SK-N-SH (cell line): ENCODE results near the gene CDC42BPG. TPM values are rescaled to one million over a fixed set of nuclear protein-coding genes. Genes with fewer than 3 reads are reported as not detected.
A peak's percentile ranks its signal among the peaks of the same experiment; 100 is the strongest.

ENCODE experiments used
- CTCF ChIA-PET: fragments of 300-600, 350-600 bp; formaldehyde crosslinking; extraction: SDS; loops from one replicate; lab custom pipeline; 2021; lab: Yijun Ruan, JAX
- POLR2A ChIA-PET: fragments of 350-600 bp; sonication (Branson Sonifier 250); formaldehyde crosslinking; extraction: SDS; loops from one replicate; lab custom pipeline; 2020; ENCODE audit warnings: antibody characterized with exemption, inconsistent platforms; lab: Yijun Ruan, JAX
- DNase-seq: peaks from one replicate; pipeline ENCODE4 v3.0.0; 2012
- H2AFZ ChIP-seq: fragments of 200-600 bp; sonication (generic); 2 replicates; pipeline ENCODE4 v1.8.1; 2016; ENCODE audit warnings: antibody characterized with exemption, mild to moderate bottlenecking, low read depth
- H3F3A ChIP-seq: fragments of 200-600 bp; sonication (generic); replicated peaks from 2 replicates; pipeline ENCODE3; 2016; ENCODE audit warnings: antibody characterized with exemption, mild to moderate bottlenecking; ENCODE audit not compliant: insufficient read depth
- H3K27ac ChIP-seq, 2 experiments: fragments of 200-500 bp in 1 of 2; fragments of 200-600 bp in 1 of 2; sonication (Bioruptor generic) in 1 of 2; sonication (generic), shearing (Covaris generic) in 1 of 2; 2 replicates each; pipeline versions ENCODE4 v1.5.1 to v1.6.1; 2014 to 2016; ENCODE audit warnings: low read depth in 2 of 2, inconsistent platforms in 1 of 2, low read length in 1 of 2, mild to moderate bottlenecking in 1 of 2, mixed read lengths in 1 of 2
- H3K27me3 ChIP-seq: fragments of 200-600 bp; sonication (generic), shearing (Covaris generic); 2 replicates; pipeline ENCODE4 v1.6.1; 2016; ENCODE audit warnings: mixed run types; ENCODE audit not compliant: insufficient read depth
- H3K36me3 ChIP-seq, 2 experiments: fragments of 200-500 bp in 1 of 2; fragments of 200-600 bp in 1 of 2; sonication (Bioruptor generic) in 1 of 2; sonication (generic) in 1 of 2; replicated peaks in 1 of 2; 2 replicates each; pipeline versions ENCODE3 to v1.5.1; 2014 to 2016; ENCODE audit warnings: low read length in 1 of 2, mild to moderate bottlenecking in 1 of 2; ENCODE audit not compliant: insufficient read depth in 2 of 2, control insufficient read depth in 1 of 2
- H3K4me1 ChIP-seq, 2 experiments: fragments of 200-500 bp in 1 of 2; fragments of 200-600 bp in 1 of 2; sonication (Bioruptor generic) in 1 of 2; sonication (generic), shearing (Covaris generic) in 1 of 2; 2 replicates each; pipeline versions ENCODE4 v1.5.1 to v1.6.1; 2014 to 2016; ENCODE audit warnings: low read depth in 1 of 2, low read length in 1 of 2, mixed run types in 1 of 2; ENCODE audit not compliant: insufficient read depth in 2 of 2, control insufficient read depth in 1 of 2
- H3K4me2 ChIP-seq: fragments of 200-600 bp; sonication (generic), shearing (Covaris generic); 2 replicates; pipeline ENCODE4 v1.6.1; 2017; ENCODE audit warnings: mixed run types
- H3K4me3 ChIP-seq, 2 experiments: fragments of 200-500 bp in 1 of 2; fragments of 200-600 bp in 1 of 2; sonication (Bioruptor generic) in 1 of 2; sonication (generic), shearing (Covaris generic) in 1 of 2; 2 replicates each; pipeline versions ENCODE4 v1.5.1 to v1.8.1; 2014 to 2016; ENCODE audit warnings: low read depth in 2 of 2, inconsistent platforms in 1 of 2, low read length in 1 of 2, mild to moderate bottlenecking in 1 of 2, mixed read lengths in 1 of 2, moderate library complexity in 1 of 2
- H3K79me2 ChIP-seq: fragments of 200-600 bp; sonication (generic); 2 replicates; pipeline ENCODE4 v1.8.1; 2017; ENCODE audit warnings: mild to moderate bottlenecking; ENCODE audit not compliant: insufficient read depth
- H3K9ac ChIP-seq: fragments of 200-600 bp; sonication (generic); 2 replicates; pipeline ENCODE4 v1.6.1; 2017; ENCODE audit warnings: mixed run types
- H3K9me2 ChIP-seq: fragments of 200-600 bp; sonication (generic); 2 replicates; pipeline ENCODE4 v1.6.1; 2017; ENCODE audit warnings: mixed run types
- H3K9me3 ChIP-seq: fragments of 200-600 bp; sonication (generic); 2 replicates; pipeline ENCODE4 v1.6.1; 2017; ENCODE audit warnings: mixed run types, mild to moderate bottlenecking, moderate library complexity
- H4K20me1 ChIP-seq: fragments of 200-600 bp; sonication (generic); 2 replicates; pipeline ENCODE4 v1.6.1; 2017; ENCODE audit warnings: mild to moderate bottlenecking, mixed run types; ENCODE audit not compliant: insufficient read depth
- CHD2 ChIP-seq: fragments of 150-350 bp; IDR thresholded peaks from 2 replicates; pipeline ENCODE4 v1.6.1; 2018; ENCODE audit warnings: low read length; ENCODE audit not compliant: partially characterized antibody
- ELF1 ChIP-seq: IDR thresholded peaks from 2 replicates; pipeline ENCODE4 v1.4.0; 2012
- FOSL2 ChIP-seq: IDR thresholded peaks from 2 replicates; pipeline ENCODE4 v1.4.0; 2012; ENCODE audit warnings: low read depth, mild to moderate bottlenecking, moderate library complexity, borderline replicate concordance
- FOXJ3 ChIP-seq: sonication (generic); formaldehyde crosslinking; IDR thresholded peaks from 2 replicates; pipeline ENCODE4 v1.5.1; 2020; ENCODE audit warnings: mild to moderate bottlenecking, missing genetic modification reagents
- FOXM1 ChIP-seq: IDR thresholded peaks from 2 replicates; pipeline ENCODE4 v1.4.0; 2012; ENCODE audit warnings: low read depth, mild to moderate bottlenecking
- GATA2 ChIP-seq: sonication (generic); formaldehyde crosslinking; IDR thresholded peaks from 2 replicates; pipeline ENCODE4 v1.5.0; 2020; ENCODE audit warnings: mild to moderate bottlenecking, missing genetic modification reagents
- JUND ChIP-seq: IDR thresholded peaks from 2 replicates; pipeline ENCODE4 v1.4.0; 2012
- MAX ChIP-seq: IDR thresholded peaks from 2 replicates; pipeline ENCODE4 v1.4.0; 2012; ENCODE audit warnings: low read depth
- NFIC ChIP-seq: IDR thresholded peaks from 2 replicates; pipeline ENCODE4 v1.4.0; 2012; ENCODE audit warnings: borderline replicate concordance
- NRF1 ChIP-seq: IDR thresholded peaks from 2 replicates; pipeline ENCODE4 v1.6.1; 2012; ENCODE audit warnings: low read depth, mild to moderate bottlenecking, low read length
- PBX3 ChIP-seq: IDR thresholded peaks from 2 replicates; pipeline ENCODE4; 2012
- POLR2AphosphoS5 ChIP-seq: IDR thresholded peaks from 2 replicates; pipeline ENCODE4 v1.6.1; 2012; ENCODE audit warnings: low read depth, low read length
- RCOR1 ChIP-seq: fragments of 150-350 bp; IDR thresholded peaks from 2 replicates; pipeline ENCODE4 v1.6.1; 2017; ENCODE audit warnings: antibody characterized with exemption, low read length
- REST ChIP-seq: IDR thresholded peaks from 2 replicates; pipeline ENCODE4 v1.6.1; 2012; ENCODE audit warnings: mild to moderate bottlenecking, low read depth, low read length, moderate library complexity
- SMC3 ChIP-seq: IDR thresholded peaks from 2 replicates; pipeline ENCODE4 v1.6.1; 2012; ENCODE audit warnings: low read depth, low read length, improper control_type of control experiment
- TEAD4 ChIP-seq: IDR thresholded peaks from 2 replicates; pipeline ENCODE4 v1.4.0; 2012; ENCODE audit warnings: mild to moderate bottlenecking, borderline replicate concordance; ENCODE audit not compliant: insufficient read depth
- WGBS: methylation state at CpG from one replicate; pipeline ENCODE4 v1.1.6; 2017; ENCODE audit warnings: low lambda C conversion rate; 5-methylcytosine and 5-hydroxymethylcytosine counted together
- polyA plus RNA-seq, 3 experiments: library from polyadenylated mRNA; depleted of rRNA; stranded (reverse); fragments of >200 nt; gene quantifications; 2 replicates each; pipeline ENCODE4 v1.2.3, GENCODE V29; 2012

CDC42BPG gene
- polyA plus RNA-seq, 1 of the 3 experiments (the other 2 are of a cell fraction): 0.33 TPM

GRCh38 chr11:64887234-64887756, 42.8 kb upstream of the CDC42BPG start:
- Histone ChIP-seq H3K27ac (peak overlapping the region in 1 of 2 experiments; percentile 31; a peak in 1 of 4 replicates), H3K27me3 (no peaks in the 10 kb centered on the region), H3K4me3 (no peak overlapping the region), H2AFZ (peak overlapping the region; percentile 100), H4K20me1 (no peaks in the 10 kb centered on the region), H3K9ac (no peak overlapping the region), H3K9me3 (no peaks in the 10 kb centered on the region), H3K79me2 (no peaks in the 10 kb centered on the region), H3K9me2 (no peaks in the 10 kb centered on the region), H3K4me2 (no peak overlapping the region), H3K4me1 (peaks cover 0 to 12% of the 10 kb centered on the region in 2 experiments; a peak in 1 of 4 replicates), H3K36me3 (no peaks in the 10 kb centered on the region), H3F3A (peaks cover 5% of the 10 kb centered on the region)
- DNase-seq: no peak
- CTCF ChIA-PET: interaction anchor here (0.8 to 26.7 kb wide), 19 partner anchors 10 to 501 kb away, joined by 3 to 530 read pairs (median 4); partner anchors contain the start of genes CDC42BPG and EHD1
- 85% methylated on average over 8 of the region's 8 CpGs for WGBS
- TF ChIP-seq FOXJ3: no peak
- TF ChIP-seq RCOR1: no peak
- no peak for TF ChIP-seq FOXM1
- no peak for TF ChIP-seq TEAD4
- no peak for TF ChIP-seq NFIC
- TF ChIP-seq NRF1: no peak
- no peak for TF ChIP-seq CHD2
- no peak for TF ChIP-seq SMC3
- no peak for TF ChIP-seq GATA2
- no peak for TF ChIP-seq PBX3
- POLR2A ChIA-PET: no interaction called here

- no peak for TF ChIP-seq FOSL2
- no peak for TF ChIP-seq RCOR1
- TF ChIP-seq ELF1: no peak
- TF ChIP-seq GATA2: no peak
- TF ChIP-seq FOXJ3: no peak
- TF ChIP-seq FOXM1: no peak
- TF ChIP-seq REST: no peak
- no peak for TF ChIP-seq JUND
- no peak for TF ChIP-seq MAX
- TF ChIP-seq TEAD4: no peak
- no peak for TF ChIP-seq POLR2AphosphoS5
- no peak for TF ChIP-seq SMC3
- ChIA-PET CTCF (interaction anchor here (0.9 to 26.7 kb wide), 5 partner anchors 8 to 232 kb away, joined by 3 to 530 read pairs (median 4); partner anchors contain the start of genes CDC42BPG and ZNHIT2), POLR2A (no interaction called here)
- no peaks in the 10 kb centered on the region for H3K27me3 ChIP-seq
- peak overlapping the region in 1 of 2 experiments; percentile 55; a peak in 2 of 4 replicates for H3K27ac ChIP-seq
- peaks cover 5% of the 10 kb centered on the region for H3F3A ChIP-seq
- no peaks in the 10 kb centered on the region for H3K9me2 ChIP-seq
- H3K9me3 ChIP-seq: no peaks in the 10 kb centered on the region
- no peaks in the 10 kb centered on the region for H3K79me2 ChIP-seq
- H2AFZ ChIP-seq: peak overlapping the region; percentile 70; the same call in 1 of the 2 replicates
- H4K20me1 ChIP-seq: no peaks in the 10 kb centered on the region
- peaks cover 0 to 17% of the 10 kb centered on the region in 2 experiments; a peak in 1 of 4 replicates for H3K4me1 ChIP-seq
- no peak overlapping the region for H3K4me2 ChIP-seq
- no peak overlapping the region for H3K9ac ChIP-seq
- WGBS: 75% methylated on average over 14 of the region's 15 CpGs
- H3K4me3 ChIP-seq: no peak overlapping the region
- DNase-seq: no peak
- H3K36me3 ChIP-seq: no peaks in the 10 kb centered on the region
These were observed 41.2 kb upstream of the CDC42BPG start for GRCh38 chr11:64885367-64886286.
